ENCODE data around the gene ROR1.
"Not testable (repeated sequence)": the region's sequence is repeated elsewhere in the genome, so short reads cannot be mapped to it uniquely, and the experiment has no call there.

Gene ROR1

GRCh38 chr1:64073705-64074104, 299.9 kb downstream of the ROR1 start:
- no peak for DNase-seq

GRCh38 chr1:64074767-64075166, 300.9 kb downstream of the ROR1 start:
- DNase-seq = no peak

GRCh38 chr1:64077281-64077940, 303.6 kb downstream of the ROR1 start:
- no peak for DNase-seq

GRCh38 chr1:64080941-64081562, 307.2 kb downstream of the ROR1 start:
- no peak for DNase-seq

GRCh38 chr1:64082459-64082858, 308.6 kb downstream of the ROR1 start:
- DNase-seq = no peak

GRCh38 chr1:64084451-64084850, 310.6 kb downstream of the ROR1 start:
- no peak for DNase-seq

GRCh38 chr1:64087768-64088167, 314.0 kb downstream of the ROR1 start:
- no peak for DNase-seq

GRCh38 chr1:64090436-64090835, 316.6 kb downstream of the ROR1 start:
- no peak for DNase-seq

GRCh38 chr1:64092851-64093371, 319.1 kb downstream of the ROR1 start:
- DNase-seq = no peak

GRCh38 chr1:64093941-64094340, 320.1 kb downstream of the ROR1 start:
- no peak for DNase-seq

GRCh38 chr1:64095832-64096231, 322.0 kb downstream of the ROR1 start:
- no peak for DNase-seq

- DNase-seq = no peak
Observed at GRCh38 chr1:64097859-64098258, 324.0 kb downstream of the ROR1 start.

- no peak for DNase-seq
Observed at GRCh38 chr1:64098436-64098835, 324.6 kb downstream of the ROR1 start.

GRCh38 chr1:64098846-64099582, 325.2 kb downstream of the ROR1 start:
- DNase-seq = no peak

GRCh38 chr1:64100791-64101190, 327.0 kb downstream of the ROR1 start:
- DNase-seq = no peak

- not testable (repeated sequence) for DNase-seq
Observed at GRCh38 chr1:64104585-64104984, 330.8 kb downstream of the ROR1 start.

GRCh38 chr1:64107118-64107519, 333.3 kb downstream of the ROR1 start:
- DNase-seq = no peak

GRCh38 chr1:64107632-64108031, 333.8 kb downstream of the ROR1 start:
- no peak for DNase-seq

- DNase-seq = no peak
Observed at GRCh38 chr1:64110924-64111777, 337.3 kb downstream of the ROR1 start.

- no peak for DNase-seq
Observed at GRCh38 chr1:64111787-64112186, 338.0 kb downstream of the ROR1 start.

- no peak for DNase-seq
Observed at GRCh38 chr1:64112281-64112680, 338.5 kb downstream of the ROR1 start.

GRCh38 chr1:64114012-64114525, 340.3 kb downstream of the ROR1 start:
- DNase-seq = no peak

- DNase-seq = no peak
Observed at GRCh38 chr1:64116537-64116936, 342.7 kb downstream of the ROR1 start.

Measured in GF-D8 (cell line).